ENCODE measurements around the gene PIGS. TPM values are rescaled to one million over a fixed set of nuclear protein-coding genes. Genes with fewer than 3 reads are reported as not detected.

Gene PIGS
- polyA plus RNA-seq, 1 of the 3 experiments (the other 2 are of a cell fraction): 78.5 TPM

GRCh38 chr17:28536532-28537218 lies 34.6 kb downstream of the PIGS start:
- H4K20me1 ChIP-seq (ENCODE audit: insufficient read depth): no peaks in the 10 kb centered on the region
- TF ChIP-seq MEF2A (IDR thresholded peaks at IDR 0.05; ENCODE audit: borderline replicate concordance, low read depth) (no peak), GATA2 (CRISPR knock-in tag; IDR thresholded peaks at IDR 0.05) (no peak), EP300 (IDR thresholded peaks at IDR 0.05; ENCODE audit: borderline replicate concordance in 1 of 2, low read depth in 1 of 2, low read length in 1 of 2) (no peak)
- TF ChIP-seq, protein P1, sequence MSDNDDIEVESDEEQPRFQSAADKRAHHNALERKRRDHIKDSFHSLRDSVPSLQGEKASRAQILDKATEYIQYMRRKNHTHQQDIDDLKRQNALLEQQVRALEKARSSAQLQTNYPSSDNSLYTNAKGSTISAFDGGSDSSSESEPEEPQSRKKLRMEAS (IDR thresholded peaks at IDR 0.05; ENCODE audit: low read depth): no peak
- H3K4me1 ChIP-seq (ENCODE audit: control insufficient read depth in 1 of 2, insufficient read depth in 2 of 2, low read depth in 1 of 2, low read length in 1 of 2): no peaks in the 10 kb centered on the region
- H3K9me2 ChIP-seq: no peaks in the 10 kb centered on the region
- H3K27me3 ChIP-seq (ENCODE audit: insufficient read depth): 0 out of 2 replicates have a peak, but pooled peaks cover under 1% of the 10 kb centered on the region
- no peaks in the 10 kb centered on the region for H3K79me2 ChIP-seq (ENCODE audit: insufficient read depth)
- ChIA-PET POLR2A (no interaction called here), CTCF (interaction anchor here (1.2 to 7.9 kb wide), 5 partner anchors 10 to 41 kb away, joined by 3 to 117 read pairs (median 4); no protein-coding TSS in a partner anchor)
- no peaks in the 10 kb centered on the region for H3K9me3 ChIP-seq
- H3K9ac ChIP-seq: no peak overlapping the region
- H3K27ac ChIP-seq (ENCODE audit: low read depth in 2 of 2, low read length in 1 of 2): no peak overlapping the region
- 38% methylated on average over 8 of the region's 9 CpGs for WGBS (ENCODE audit: low lambda C conversion rate)
- H3F3A ChIP-seq (replicated peaks; ENCODE audit: insufficient read depth): no peaks in the 10 kb centered on the region
- no peak overlapping the region for H2AFZ ChIP-seq (ENCODE audit: low read depth)
- H3K4me3 ChIP-seq (ENCODE audit: low read depth in 2 of 2, low read length in 1 of 2): no peak overlapping the region
- no peak for DNase-seq
- no peak overlapping the region for H3K4me2 ChIP-seq
- H3K36me3 ChIP-seq (replicated peaks in 1 of 2; ENCODE audit: control insufficient read depth in 1 of 2, insufficient read depth in 2 of 2, low read length in 1 of 2): no peaks in the 10 kb centered on the region

GRCh38 chr17:28534740-28535375 lies 36.5 kb downstream of the PIGS start:
- Histone ChIP-seq H3K4me3 (ENCODE audit: low read depth in 2 of 2, low read length in 1 of 2) (no peak overlapping the region), H3K4me2 (no peak overlapping the region), H3K9ac (no peak overlapping the region), H3K36me3 (replicated peaks in 1 of 2; ENCODE audit: control insufficient read depth in 1 of 2, insufficient read depth in 2 of 2, low read length in 1 of 2) (no peaks in the 10 kb centered on the region), H3K4me1 (ENCODE audit: control insufficient read depth in 1 of 2, insufficient read depth in 2 of 2, low read depth in 1 of 2, low read length in 1 of 2) (no peaks in the 10 kb centered on the region), H3F3A (replicated peaks; ENCODE audit: insufficient read depth) (no peaks in the 10 kb centered on the region), H3K27ac (ENCODE audit: low read depth in 2 of 2, low read length in 1 of 2) (no peak overlapping the region), H2AFZ (ENCODE audit: low read depth) (no peak overlapping the region), H3K27me3 (ENCODE audit: insufficient read depth) (peaks cover 10% of the 10 kb centered on the region; the same call in 1 of the 2 replicates), H3K79me2 (ENCODE audit: insufficient read depth) (no peaks in the 10 kb centered on the region), H4K20me1 (ENCODE audit: insufficient read depth) (no peaks in the 10 kb centered on the region), H3K9me2 (no peaks in the 10 kb centered on the region), H3K9me3 (no peaks in the 10 kb centered on the region)
- WGBS (ENCODE audit: low lambda C conversion rate): 59% methylated on average over 11 of the region's 11 CpGs
- CTCF ChIA-PET: interaction anchor here (0.9 to 7.9 kb wide), 5 partner anchors 12 to 91 kb away, joined by 3 to 117 read pairs (median 3); no protein-coding TSS in a partner anchor
- no peak for DNase-seq
- POLR2A ChIA-PET: no interaction called here
- no peak for TF ChIP-seq NRF1 (IDR thresholded peaks at IDR 0.05; ENCODE audit: low read depth, low read length)

GRCh38 chr17:28533091-28533807 lies 38.1 kb downstream of the PIGS start:
- no peak overlapping the region for H3K27ac ChIP-seq (ENCODE audit: low read depth in 2 of 2, low read length in 1 of 2)
- no peak for TF ChIP-seq EP300 (IDR thresholded peaks at IDR 0.05; ENCODE audit: borderline replicate concordance in 1 of 2, low read depth in 1 of 2, low read length in 1 of 2)
- TF ChIP-seq, protein P2, sequence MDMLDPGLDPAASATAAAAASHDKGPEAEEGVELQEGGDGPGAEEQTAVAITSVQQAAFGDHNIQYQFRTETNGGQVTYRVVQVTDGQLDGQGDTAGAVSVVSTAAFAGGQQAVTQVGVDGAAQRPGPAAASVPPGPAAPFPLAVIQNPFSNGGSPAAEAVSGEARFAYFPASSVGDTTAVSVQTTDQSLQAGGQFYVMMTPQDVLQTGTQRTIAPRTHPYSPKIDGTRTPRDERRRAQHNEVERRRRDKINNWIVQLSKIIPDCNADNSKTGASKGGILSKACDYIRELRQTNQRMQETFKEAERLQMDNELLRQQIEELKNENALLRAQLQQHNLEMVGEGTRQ (IDR thresholded peaks at IDR 0.05; ENCODE audit: borderline replicate concordance, low read depth, low read length): no peak
- TF ChIP-seq TCF12 (IDR thresholded peaks at IDR 0.05): no peak
- TF ChIP-seq CTCF (IDR thresholded peaks at IDR 0.05): no peak
- no peak for TF ChIP-seq ELF1 (IDR thresholded peaks at IDR 0.05)
- no peak for TF ChIP-seq FOXJ3 (CRISPR knock-in tag; IDR thresholded peaks at IDR 0.05)
- no peak for TF ChIP-seq REST (IDR thresholded peaks at IDR 0.05; ENCODE audit: low read depth, low read length)

More at GRCh38 chr17:28533091-28533807, 38.1 kb downstream of the PIGS start:
- Histone ChIP-seq H3K9ac (no peak overlapping the region), H3K9me2 (no peaks in the 10 kb centered on the region), H3K4me1 (ENCODE audit: control insufficient read depth in 1 of 2, insufficient read depth in 2 of 2, low read depth in 1 of 2, low read length in 1 of 2) (no peaks in the 10 kb centered on the region), H2AFZ (ENCODE audit: low read depth) (no peak overlapping the region), H3F3A (replicated peaks; ENCODE audit: insufficient read depth) (no peaks in the 10 kb centered on the region), H3K27me3 (ENCODE audit: insufficient read depth) (peaks cover 10% of the 10 kb centered on the region; the same call in 1 of the 2 replicates), H3K9me3 (no peaks in the 10 kb centered on the region), H3K4me2 (no peak overlapping the region), H4K20me1 (ENCODE audit: insufficient read depth) (no peaks in the 10 kb centered on the region), H3K79me2 (ENCODE audit: insufficient read depth) (no peaks in the 10 kb centered on the region), H3K4me3 (ENCODE audit: low read depth in 2 of 2, low read length in 1 of 2) (no peak overlapping the region), H3K36me3 (replicated peaks in 1 of 2; ENCODE audit: control insufficient read depth in 1 of 2, insufficient read depth in 2 of 2, low read length in 1 of 2) (no peaks in the 10 kb centered on the region)
- 72% methylated on average over 16 of the region's 16 CpGs for WGBS (ENCODE audit: low lambda C conversion rate)
- DNase-seq: no peak
- POLR2A ChIA-PET: no interaction called here
- CTCF ChIA-PET: interaction anchor here (1.2 to 6.3 kb wide), 3 partner anchors 14 to 39 kb away, joined by 3 to 47 read pairs (median 6); no protein-coding TSS in a partner anchor

Data from SK-N-SH (cell line).